NCI-H774 (cell line): ENCODE results near the gene PXMP4.

Experiments
- DNase-seq: peaks from one replicate; lab custom pipeline; 2025; lab: John Stamatoyannopoulos, UW

The PXMP4 gene

DNA sequence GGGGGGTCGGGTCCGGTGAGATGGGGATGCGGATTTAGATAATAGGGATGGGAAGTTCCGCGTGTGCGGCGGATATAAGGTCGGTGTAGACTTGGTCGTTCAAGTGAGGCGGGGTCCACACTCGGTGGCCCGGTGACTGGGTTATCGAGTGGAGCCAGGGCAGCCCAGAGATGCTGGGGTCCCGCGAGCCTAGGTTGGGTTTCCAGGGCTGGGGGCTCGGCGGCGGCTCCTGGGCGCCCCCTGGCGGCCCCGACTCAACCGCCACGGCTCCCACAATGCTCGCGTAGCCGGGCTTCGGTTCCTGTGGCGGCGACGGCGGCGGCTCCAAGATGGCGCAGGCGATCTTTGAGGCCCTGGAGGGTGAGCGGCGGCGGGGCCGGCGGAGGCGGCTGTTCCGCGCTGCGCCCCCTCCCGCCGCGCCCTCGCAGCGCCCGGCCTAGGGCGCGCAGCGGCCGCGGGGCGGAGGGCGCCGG is 11.6 kb upstream of the PXMP4 start, which contains the start of gene ZNF341:
TSS of gene ZNF341 (plus strand) at position 304 of the 473 bp plus-strand sequence. CDS start at position 330, 26 bp downstream.
- DNase-seq, result peak; percentile 96

- DNase-seq, result no peak
Observed at GRCh38 chr20:33730946-33731692, 11.0 kb upstream of the PXMP4 start.

DNA sequence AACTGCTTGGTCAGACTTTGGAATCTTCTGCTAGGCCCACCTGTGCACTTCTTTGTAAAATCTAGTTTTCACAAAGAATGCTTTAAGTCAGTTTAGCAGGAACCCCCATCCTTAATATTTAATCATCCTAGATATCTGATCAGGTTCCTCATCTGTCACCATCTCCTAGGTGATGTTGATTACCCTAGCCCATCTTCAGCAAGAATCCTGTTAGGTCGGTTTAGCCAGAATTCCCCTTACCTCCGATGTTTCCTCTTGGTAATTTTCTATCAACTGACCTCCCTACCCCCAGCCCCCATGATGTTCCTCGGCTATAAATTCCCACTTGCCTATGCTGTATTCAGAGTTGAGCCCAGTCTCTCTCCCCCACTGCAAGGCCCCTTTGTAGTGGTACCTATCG is 9.0 kb upstream of the PXMP4 start:
- no peak for DNase-seq

DNA sequence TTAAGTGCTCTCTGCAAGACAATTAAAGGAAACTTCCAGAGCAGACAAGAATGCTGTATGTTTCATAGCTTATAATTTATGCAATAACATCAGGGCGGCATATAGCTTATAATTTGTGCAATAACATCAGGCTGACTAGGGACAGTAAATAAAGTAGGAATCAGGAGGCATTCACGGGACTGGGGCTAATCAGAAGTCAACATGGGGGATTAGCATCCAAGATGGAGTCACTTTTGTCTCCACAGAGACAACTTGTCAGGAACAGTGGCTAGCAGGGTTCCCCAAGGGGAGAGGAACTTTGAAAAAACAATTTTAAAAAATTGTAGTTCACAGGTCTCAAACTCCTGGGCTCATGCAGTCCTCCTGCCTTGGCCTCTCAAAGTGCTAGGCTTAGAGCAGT is 8.4 kb upstream of the PXMP4 start:
- DNase-seq, result no peak

DNA sequence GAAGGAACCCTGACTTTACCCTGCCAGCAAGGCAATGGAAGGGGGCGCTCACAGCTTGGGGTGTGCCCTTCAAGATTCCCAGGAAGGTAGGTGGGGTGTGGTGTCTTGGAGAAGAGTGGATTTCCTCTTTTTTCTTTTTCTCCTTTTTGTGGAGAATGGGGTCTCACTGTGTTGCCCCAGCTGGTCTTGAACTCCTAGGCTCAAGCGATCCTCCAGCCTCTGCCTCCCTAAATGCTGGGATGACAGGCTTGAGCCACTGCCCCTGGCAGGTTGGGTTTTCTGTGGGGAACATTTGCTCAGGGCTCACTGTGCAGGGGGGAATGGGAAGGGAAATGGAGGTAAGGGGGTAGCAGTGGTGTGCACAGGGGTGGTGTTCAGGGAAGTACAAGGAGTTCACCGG is 7.7 kb upstream of the PXMP4 start:
- DNase-seq, result no peak

- DNase-seq, result no peak
Observed at GRCh38 chr20:33727115-33727479, 7.0 kb upstream of the PXMP4 start.

GRCh38 chr20:33725607-33726264 is 5.6 kb upstream of the PXMP4 start:
- no peak for DNase-seq

GRCh38 chr20:33724439-33725094 is 4.5 kb upstream of the PXMP4 start:
- no peak for DNase-seq

GRCh38 chr20:33721391-33722140 is 1.5 kb upstream of the PXMP4 start:
- DNase-seq, result no peak

DNA sequence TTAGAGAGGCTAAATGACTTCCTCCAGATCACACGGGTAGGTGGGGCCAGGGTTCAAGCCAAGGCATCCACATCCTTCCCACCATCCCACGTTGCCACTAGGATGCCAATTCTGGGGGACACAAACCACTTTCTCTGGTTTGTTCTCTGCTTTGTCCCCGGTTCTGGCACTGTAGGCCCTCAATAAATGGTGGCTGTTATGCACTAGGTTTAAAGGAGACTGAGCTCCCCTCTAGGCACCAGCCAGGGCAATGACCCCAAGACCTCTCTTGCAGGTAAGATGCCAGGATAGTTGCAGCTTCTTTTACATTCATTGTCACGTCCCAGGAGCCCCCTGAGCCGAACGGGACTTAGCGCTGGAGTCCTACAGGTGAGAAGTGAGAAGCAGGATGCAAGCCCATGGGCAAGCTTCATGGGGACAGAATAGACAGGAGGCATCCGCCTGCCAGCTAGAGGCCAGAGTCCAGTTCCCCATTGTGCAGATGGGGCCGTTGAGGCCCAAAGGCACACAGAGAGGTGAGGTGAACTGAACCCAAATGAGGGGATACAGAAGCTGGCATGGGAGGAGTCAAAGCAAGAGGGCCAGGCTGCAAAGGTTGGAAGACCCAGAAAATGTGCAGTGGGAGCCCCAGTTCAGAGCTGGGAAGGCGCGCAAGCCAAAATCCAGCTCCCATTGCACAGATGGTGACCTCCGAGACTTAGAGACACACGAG is 677 bp downstream of the PXMP4 start:
- DNase-seq, result no peak

GRCh38 chr20:33716498-33716897 is 3.6 kb downstream of the PXMP4 start:
- DNase-seq, result no peak

GRCh38 chr20:33713865-33714367 is 6.2 kb downstream of the PXMP4 start:
- DNase-seq, result no peak

DNA sequence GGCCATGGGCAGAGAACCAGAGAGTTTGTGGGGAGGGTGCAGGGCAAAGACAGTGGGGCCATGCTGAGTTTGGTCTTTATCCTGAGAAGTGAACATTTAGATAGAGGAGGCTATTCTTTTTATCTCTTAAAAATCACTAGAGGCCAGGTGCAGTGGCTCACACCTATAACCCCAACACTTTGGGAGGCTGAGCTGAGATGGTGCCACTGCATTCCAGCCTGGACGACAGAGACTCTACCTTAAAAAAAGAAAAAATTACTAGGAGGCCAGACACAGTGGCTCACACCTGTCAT is 8.7 kb downstream of the PXMP4 start:
- no peak for DNase-seq

DNA sequence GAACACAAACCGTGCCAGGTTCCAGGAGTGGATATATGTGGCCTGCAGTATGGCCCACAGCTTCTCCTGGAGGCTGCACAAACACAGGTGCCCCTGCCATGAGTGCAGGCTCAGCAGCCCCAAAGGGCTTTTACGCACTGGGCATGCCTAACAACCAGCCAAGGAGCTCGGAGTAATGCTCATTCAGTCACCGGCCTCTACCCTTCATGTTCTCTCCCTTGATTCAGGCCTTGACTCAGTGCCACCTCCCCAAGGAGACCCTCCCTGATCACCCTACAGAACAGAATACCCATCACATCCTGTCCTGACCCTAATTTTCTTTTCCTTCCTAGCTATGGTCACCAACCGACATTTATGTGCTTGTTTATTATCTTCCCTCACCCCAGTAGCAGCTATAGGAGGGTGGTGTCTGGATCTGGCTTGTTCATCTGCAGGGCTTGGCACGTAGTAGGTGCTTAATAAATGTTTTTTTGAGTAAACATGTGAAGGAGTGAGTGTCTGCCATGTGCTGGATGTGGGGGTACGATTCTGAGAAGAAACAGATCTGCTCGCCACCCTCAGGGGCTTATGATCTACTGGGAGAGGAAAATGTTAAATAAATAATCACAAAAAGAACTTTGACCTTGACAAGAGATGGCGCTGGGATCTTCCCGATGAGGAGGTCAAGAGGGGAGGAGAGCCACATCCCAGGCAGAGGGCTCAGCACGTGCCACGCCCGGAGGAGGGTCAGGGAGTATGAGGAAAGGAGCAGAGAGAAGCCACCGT is 9.2 kb downstream of the PXMP4 start:
- no peak for DNase-seq

DNA sequence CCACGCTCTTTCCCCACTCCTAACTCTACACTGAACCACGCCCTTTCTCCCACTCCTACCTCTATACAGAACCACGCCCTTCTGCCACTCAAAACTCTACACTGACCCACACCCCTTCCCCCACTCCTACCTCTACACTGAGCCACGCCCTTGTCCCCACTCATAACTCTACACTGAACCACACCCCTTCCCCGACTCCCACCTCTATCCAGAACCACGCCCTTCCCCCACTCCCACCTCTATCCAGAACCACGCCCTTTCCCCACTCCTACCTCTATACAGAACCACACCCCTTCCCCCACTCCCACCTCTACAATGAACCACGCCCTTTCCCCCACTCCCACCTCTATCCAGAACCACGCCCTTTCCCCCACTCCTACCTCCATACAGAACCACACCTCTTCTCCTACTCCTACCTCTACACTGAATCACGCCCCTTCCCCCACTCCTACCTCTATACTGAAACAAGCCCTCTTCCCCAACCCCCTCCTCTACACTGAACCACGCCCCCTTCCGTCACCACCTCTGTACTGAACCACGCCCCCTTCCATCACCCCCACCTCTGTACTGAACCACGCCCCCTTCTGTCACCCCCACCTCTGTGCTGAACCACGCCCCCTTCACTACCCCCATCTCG is 10.1 kb downstream of the PXMP4 start:
- DNase-seq, result no peak

DNA sequence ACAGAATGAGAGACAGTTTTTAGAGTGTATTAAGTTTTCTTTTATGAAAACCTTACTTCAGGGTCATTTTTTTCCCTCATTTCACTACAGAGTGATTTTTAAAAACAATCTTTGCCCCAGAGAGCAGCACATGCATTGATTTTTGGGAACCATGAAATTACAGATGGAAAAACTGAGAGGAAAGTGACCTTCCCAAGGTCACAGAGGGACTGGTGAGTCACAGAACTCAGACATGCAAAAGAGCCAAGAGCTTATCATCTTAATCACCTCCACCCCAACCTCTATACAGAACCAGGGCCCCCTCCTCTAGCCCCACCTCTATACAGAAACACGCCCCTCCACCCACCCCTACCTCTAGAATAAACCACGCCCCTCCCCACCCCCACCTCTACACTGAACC is 10.7 kb downstream of the PXMP4 start:
- no peak for DNase-seq

GRCh38 chr20:33707668-33708067 is 12.4 kb downstream of the PXMP4 start:
- no peak for DNase-seq

GRCh38 chr20:33704197-33704924 is 15.7 kb downstream of the PXMP4 start:
- DNase-seq, result no peak

- no peak for DNase-seq
Observed at GRCh38 chr20:33703498-33704137, 16.5 kb downstream of the PXMP4 start.
